GM11168 (cell line): ENCODE results near the gene NINJ2.

Experiments used
- in situ Hi-C: fragments of 300-500 bp; cut with MboI; formaldehyde crosslinking; loops from one replicate; pipeline ENCODE4 v1.12.0; 2022; ENCODE audit warnings: low sequenced_read_pairs; ENCODE audit not compliant: unreplicated experiment

Gene NINJ2

GRCh38 chr12:675562-675961 is 12.3 kb upstream of the NINJ2 start:
- in situ Hi-C loops: no loop called here

- in situ Hi-C loops: no loop called here
Measured at GRCh38 chr12:674272-674781, 11.1 kb upstream of the NINJ2 start.

GRCh38 chr12:673849-674248 is 10.6 kb upstream of the NINJ2 start:
- in situ Hi-C loops: no loop called here

- in situ Hi-C loops: no loop called here
Measured at GRCh38 chr12:669576-669945, 6.3 kb upstream of the NINJ2 start.

- in situ Hi-C loops: no loop called here
Measured at GRCh38 chr12:668090-668481, 4.8 kb upstream of the NINJ2 start.

GRCh38 chr12:666766-667308 is 3.6 kb upstream of the NINJ2 start:
- in situ Hi-C loops: no loop called here

GRCh38 chr12:666066-666465 is 2.8 kb upstream of the NINJ2 start:
- in situ Hi-C loops: no loop called here

GRCh38 chr12:664779-665092 is 1.5 kb upstream of the NINJ2 start:
- in situ Hi-C loops: no loop called here

- in situ Hi-C loops: no loop called here
Measured at GRCh38 chr12:664075-664778, 982 bp upstream of the NINJ2 start.

- in situ Hi-C loops: no loop called here
Measured at GRCh38 chr12:662566-663292, 516 bp downstream of the NINJ2 start.

- in situ Hi-C loops: no loop called here
Measured at GRCh38 chr12:661720-662486, 1.3 kb downstream of the NINJ2 start.

GRCh38 chr12:659090-659683 is 4.1 kb downstream of the NINJ2 start:
- in situ Hi-C loops: no loop called here

- in situ Hi-C loops: no loop called here
Measured at GRCh38 chr12:650983-651382, 12.3 kb downstream of the NINJ2 start.

GRCh38 chr12:647385-648085 is 15.7 kb downstream of the NINJ2 start:
- in situ Hi-C loops: no loop called here

GRCh38 chr12:646442-647384 is 16.5 kb downstream of the NINJ2 start:
- in situ Hi-C loops: no loop called here

GRCh38 chr12:645563-646071 is 17.6 kb downstream of the NINJ2 start:
- in situ Hi-C loops: no loop called here

- in situ Hi-C loops: no loop called here
Measured at GRCh38 chr12:644818-645552, 18.3 kb downstream of the NINJ2 start.

- in situ Hi-C loops: no loop called here
Measured at GRCh38 chr12:644303-644639, 19.0 kb downstream of the NINJ2 start.
